Progenitor cell of endocrine pancreas (in vitro differentiated cells): ENCODE data around the gene CCDC102A. TPM values are rescaled to one million over a fixed set of nuclear protein-coding genes. Genes with fewer than 3 reads are reported as not detected.

Experiments used
- DNase-seq: peaks from one replicate; pipeline ENCODE4 v3.0.0; 2021; ENCODE audit warnings: low spot score; ENCODE audit not compliant: unreplicated experiment
- H3K27ac Mint-ChIP-seq: 2 replicates; pipeline ENCODE4 v1.8.0; 2021; ENCODE audit warnings: mild to moderate bottlenecking, moderate library complexity, mixed read lengths
- H3K27me3 Mint-ChIP-seq: 2 replicates; pipeline ENCODE4 v1.8.0; 2021; ENCODE audit warnings: mixed read lengths
- H3K36me3 Mint-ChIP-seq: 2 replicates; pipeline ENCODE4 v1.8.0; 2022; ENCODE audit warnings: mixed read lengths; ENCODE audit not compliant: insufficient read depth
- H3K4me1 Mint-ChIP-seq: 2 replicates; pipeline ENCODE4 v1.8.0; 2021; ENCODE audit warnings: low read depth, mixed read lengths
- H3K4me3 Mint-ChIP-seq: 2 replicates; pipeline ENCODE4 v1.8.0; 2021; ENCODE audit warnings: low read depth, mild to moderate bottlenecking, moderate library complexity, mixed read lengths
- H3K9me3 Mint-ChIP-seq: 2 replicates; pipeline ENCODE4 v1.8.0; 2021; ENCODE audit warnings: low read depth, mixed read lengths
- total RNA-seq: library from RNA; stranded (reverse); gene quantifications from 2 replicates; pipeline ENCODE4 v1.2.1, GENCODE V29; 2021
- TF ChIP-seq, protein P1 (sequence below): fragments of 200-600 bp; sonication (generic); IDR thresholded peaks from one replicate; pipeline ENCODE4 v1.5.0; 2021; ENCODE audit warnings: antibody characterized with exemption, mild to moderate bottlenecking; ENCODE audit not compliant: unreplicated experiment

The CCDC102A gene
- total RNA-seq, 1 donor from 2014 or later = 15.6 TPM

DNA sequence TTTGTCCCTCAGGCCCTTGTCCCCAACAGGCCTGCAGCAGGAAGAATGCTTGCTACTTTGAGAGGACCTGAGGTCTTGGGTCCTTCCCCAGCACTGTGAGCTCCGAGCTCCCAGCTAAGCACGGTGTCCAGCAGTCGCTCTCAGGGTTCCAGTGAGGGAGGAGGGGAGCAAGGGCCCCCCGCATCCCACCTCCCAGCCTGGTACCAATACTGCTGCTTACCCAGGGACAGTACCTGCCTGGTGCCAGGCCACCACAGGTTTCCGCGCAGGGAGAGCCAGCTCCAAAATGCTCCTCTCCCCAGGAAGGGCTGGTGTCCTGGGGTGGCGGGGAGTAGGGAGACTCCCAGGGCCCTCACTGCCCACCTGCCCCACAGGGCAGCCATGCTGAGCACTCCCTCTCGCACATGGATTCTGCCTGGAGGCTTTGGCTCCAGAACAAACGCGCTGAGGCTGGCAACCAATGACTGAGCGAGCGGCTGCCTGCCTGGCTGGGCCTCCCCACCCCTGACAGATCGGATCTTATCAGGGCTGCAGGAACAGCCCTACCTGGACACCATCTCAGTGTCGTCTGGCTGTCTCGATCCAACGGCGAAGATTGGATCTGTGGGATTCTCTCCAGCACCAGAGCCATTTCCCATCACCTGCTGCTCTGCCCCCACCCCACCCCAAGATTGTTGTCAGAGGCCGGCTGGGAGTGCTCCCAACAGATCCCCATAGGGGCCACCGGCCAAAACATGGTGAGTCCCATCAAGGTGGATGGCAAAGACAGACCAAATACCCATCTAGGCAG lies 52.5 kb downstream of the CCDC102A start:
- DNase-seq = no peak
- Mint-ChIP-seq H3K36me3 (peaks cover 2% of the 10 kb centered on the region), H3K4me3 (peak overlapping the region; percentile 91), H3K9me3 (no peaks in the 10 kb centered on the region), H3K27ac (peak overlapping the region; percentile 59), H3K27me3 (peaks cover 9% of the 10 kb centered on the region), H3K4me1 (peaks cover 33% of the 10 kb centered on the region)
- TF ChIP-seq, protein P1, sequence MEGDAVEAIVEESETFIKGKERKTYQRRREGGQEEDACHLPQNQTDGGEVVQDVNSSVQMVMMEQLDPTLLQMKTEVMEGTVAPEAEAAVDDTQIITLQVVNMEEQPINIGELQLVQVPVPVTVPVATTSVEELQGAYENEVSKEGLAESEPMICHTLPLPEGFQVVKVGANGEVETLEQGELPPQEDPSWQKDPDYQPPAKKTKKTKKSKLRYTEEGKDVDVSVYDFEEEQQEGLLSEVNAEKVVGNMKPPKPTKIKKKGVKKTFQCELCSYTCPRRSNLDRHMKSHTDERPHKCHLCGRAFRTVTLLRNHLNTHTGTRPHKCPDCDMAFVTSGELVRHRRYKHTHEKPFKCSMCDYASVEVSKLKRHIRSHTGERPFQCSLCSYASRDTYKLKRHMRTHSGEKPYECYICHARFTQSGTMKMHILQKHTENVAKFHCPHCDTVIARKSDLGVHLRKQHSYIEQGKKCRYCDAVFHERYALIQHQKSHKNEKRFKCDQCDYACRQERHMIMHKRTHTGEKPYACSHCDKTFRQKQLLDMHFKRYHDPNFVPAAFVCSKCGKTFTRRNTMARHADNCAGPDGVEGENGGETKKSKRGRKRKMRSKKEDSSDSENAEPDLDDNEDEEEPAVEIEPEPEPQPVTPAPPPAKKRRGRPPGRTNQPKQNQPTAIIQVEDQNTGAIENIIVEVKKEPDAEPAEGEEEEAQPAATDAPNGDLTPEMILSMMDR = no peak

DNA sequence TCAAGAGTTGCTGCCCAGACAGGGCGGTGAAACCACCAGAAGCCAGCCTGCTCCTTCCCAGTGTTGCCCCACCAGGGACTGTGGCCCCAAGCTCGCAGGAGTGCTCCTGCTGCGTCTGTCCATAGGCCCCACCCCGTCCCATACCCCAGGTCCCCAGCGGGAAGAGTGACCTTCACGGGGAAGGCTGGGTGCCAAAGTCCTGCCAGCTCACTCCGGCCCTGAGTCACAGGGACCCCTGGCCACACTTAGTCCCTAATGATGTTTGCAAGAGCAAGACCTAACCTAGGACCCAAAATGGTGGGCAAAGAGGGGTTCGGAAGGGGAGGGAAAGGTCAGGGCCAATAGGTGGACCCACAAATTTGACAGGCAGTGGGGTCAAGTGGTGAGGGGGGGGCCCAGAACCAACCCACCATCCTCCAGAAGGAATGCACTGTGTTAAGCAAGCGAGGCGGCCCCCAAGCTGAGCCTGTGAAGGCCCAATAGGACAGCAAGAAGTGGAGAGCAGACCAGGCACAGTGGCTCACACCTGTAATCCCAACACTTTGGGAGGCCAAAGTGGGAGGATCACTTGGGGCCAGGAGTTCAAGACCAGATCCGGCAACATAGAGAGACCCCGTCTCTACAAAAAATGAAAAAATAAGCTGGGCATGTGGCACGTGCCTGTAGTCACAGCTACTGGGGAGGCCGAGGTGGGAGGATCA lies 53.4 kb downstream of the CCDC102A start:
- TF ChIP-seq, protein P1 = no peak
- no peak overlapping the region for H3K27ac Mint-ChIP-seq
- DNase-seq = no peak
- H3K27me3 Mint-ChIP-seq = peaks cover 9% of the 10 kb centered on the region
- no peak overlapping the region for H3K4me3 Mint-ChIP-seq
- H3K36me3 Mint-ChIP-seq = peaks cover 3% of the 10 kb centered on the region
- H3K9me3 Mint-ChIP-seq = no peaks in the 10 kb centered on the region
- H3K4me1 Mint-ChIP-seq = peaks cover 37% of the 10 kb centered on the region

DNA sequence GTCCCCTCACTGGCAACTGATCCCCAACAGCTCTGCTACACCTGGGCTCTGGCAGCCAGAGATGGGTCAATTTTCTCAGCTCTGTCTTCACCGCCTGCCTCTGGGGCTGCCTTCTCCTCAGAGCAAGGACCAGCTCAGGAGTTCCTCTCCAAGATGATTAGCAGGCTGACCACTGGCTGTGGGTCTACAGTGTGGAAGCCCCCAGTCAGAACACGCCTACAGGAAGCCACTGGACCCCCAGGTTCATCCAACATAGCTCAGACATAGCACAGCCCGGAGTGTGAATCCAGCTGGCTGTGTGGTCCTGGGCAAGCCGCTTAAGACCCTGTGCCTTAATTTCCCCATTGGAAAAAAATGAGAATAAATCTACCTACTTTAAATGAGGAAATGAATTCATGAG lies 55.0 kb downstream of the CCDC102A start:
- peaks cover 3% of the 10 kb centered on the region for H3K36me3 Mint-ChIP-seq
- TF ChIP-seq, protein P1 = no peak
- H3K9me3 Mint-ChIP-seq = no peaks in the 10 kb centered on the region
- peaks cover 9% of the 10 kb centered on the region for H3K27me3 Mint-ChIP-seq
- DNase-seq = no peak
- H3K4me3 Mint-ChIP-seq = no peak overlapping the region
- H3K4me1 Mint-ChIP-seq = peaks cover 34% of the 10 kb centered on the region
- H3K27ac Mint-ChIP-seq = peak overlapping the region; percentile 81

DNA sequence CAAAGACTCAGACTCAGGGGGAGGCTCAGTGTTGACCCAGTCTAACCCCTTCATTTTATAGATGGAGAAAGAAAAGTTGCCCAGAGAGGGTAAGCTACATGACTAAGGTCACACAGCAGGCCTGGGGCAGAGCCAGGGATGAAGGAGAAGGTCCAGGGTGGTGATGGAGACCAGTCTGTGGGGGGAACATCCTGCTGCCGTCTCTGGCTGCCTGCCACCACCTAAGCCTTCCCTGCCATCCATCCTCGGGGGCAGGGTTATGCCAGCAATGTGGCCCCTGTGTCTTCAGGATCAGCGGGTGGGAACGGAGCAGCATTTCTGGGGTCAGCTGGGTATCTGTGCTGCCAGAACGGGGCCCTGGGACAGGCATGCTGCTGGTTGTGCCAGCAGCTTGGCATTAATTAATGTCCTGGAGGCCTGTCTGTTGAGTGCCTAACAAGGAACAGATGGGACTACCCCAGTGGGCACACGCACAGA lies 55.6 kb downstream of the CCDC102A start:
- H3K36me3 Mint-ChIP-seq = peaks cover 3% of the 10 kb centered on the region
- TF ChIP-seq, protein P1 = no peak
- peaks cover 36% of the 10 kb centered on the region for H3K4me1 Mint-ChIP-seq
- no peak for DNase-seq
- no peak overlapping the region for H3K4me3 Mint-ChIP-seq
- no peak overlapping the region for H3K27ac Mint-ChIP-seq
- H3K27me3 Mint-ChIP-seq = peaks cover 9% of the 10 kb centered on the region
- no peaks in the 10 kb centered on the region for H3K9me3 Mint-ChIP-seq

DNA sequence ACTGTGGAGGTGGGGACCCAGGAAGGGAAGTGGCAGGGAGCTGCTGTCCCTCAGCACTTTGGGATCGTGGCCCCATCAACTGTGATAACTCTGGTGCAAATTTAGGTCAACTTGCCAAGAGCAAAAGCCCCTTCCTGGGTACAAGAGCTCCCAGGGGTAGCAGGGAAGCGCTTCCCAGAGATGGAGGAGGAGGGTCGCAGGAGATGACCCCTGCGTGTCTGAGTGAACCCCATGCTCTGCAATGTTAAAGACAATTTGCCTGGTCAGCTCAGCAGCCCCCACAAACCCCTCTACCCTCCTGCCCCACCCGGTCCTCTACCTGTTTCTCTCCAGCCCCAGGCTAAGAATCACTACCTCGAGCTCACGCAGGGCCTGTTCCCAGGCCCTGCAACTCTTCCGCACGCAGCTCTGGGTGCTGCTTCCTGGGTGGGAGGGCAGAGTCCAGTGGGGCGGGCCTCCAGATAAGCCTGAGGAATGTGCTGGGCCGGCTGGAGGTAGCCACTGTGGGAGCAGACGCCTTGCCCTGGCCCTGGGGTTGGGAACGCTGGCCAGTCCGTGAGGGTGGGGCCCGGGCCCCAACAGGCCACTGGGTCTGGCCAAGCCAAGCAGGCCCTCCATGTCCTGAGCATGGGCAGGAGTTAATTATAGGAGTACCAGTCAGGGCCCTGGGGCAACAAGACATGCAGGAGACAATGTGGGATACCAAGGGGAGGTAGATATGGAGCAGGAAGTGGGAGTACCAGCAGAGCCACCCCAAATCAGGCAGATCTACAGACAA lies 56.2 kb downstream of the CCDC102A start:
- DNase-seq = no peak
- Mint-ChIP-seq H3K9me3 (no peaks in the 10 kb centered on the region), H3K27me3 (peaks cover 6% of the 10 kb centered on the region), H3K4me3 (peak overlapping the region; percentile 73), H3K36me3 (peaks cover 3% of the 10 kb centered on the region), H3K27ac (peak overlapping the region; percentile 90), H3K4me1 (peaks cover 31% of the 10 kb centered on the region)
- TF ChIP-seq, protein P1 = no peak
